IPS-15b (cell line): ENCODE measurements around the gene FCGR3A.
"Not testable (repeated sequence)": the region's sequence is repeated elsewhere in the genome, so short reads cannot be mapped to it uniquely, and the experiment has no call there.

Source experiments
- H3K27me3 ChIP-seq: one replicate; pipeline ENCODE4 v1.6.1; 2013; ENCODE audit warnings: low read length; ENCODE audit not compliant: control insufficient read depth, insufficient read depth
- H3K36me3 ChIP-seq: one replicate; pipeline ENCODE4 v1.6.1; 2013; ENCODE audit warnings: low read length; ENCODE audit not compliant: control insufficient read depth, insufficient read depth
- H3K4me1 ChIP-seq: one replicate; pipeline ENCODE4 v1.6.1; 2013; ENCODE audit warnings: mild to moderate bottlenecking, low read length; ENCODE audit not compliant: control insufficient read depth, insufficient read depth
- H3K4me3 ChIP-seq: one replicate; pipeline ENCODE4 v1.5.1; 2013; ENCODE audit warnings: low read depth, low read length
- H3K9ac ChIP-seq: one replicate; pipeline ENCODE4 v1.6.1; 2013; ENCODE audit warnings: low read depth, mild to moderate bottlenecking, low read length
- H3K9me3 ChIP-seq: one replicate; pipeline ENCODE4 v1.6.1; 2013; ENCODE audit warnings: mild to moderate bottlenecking, low read length; ENCODE audit not compliant: control insufficient read depth, insufficient read depth

Gene FCGR3A

GRCh38 chr1:161553631-161554030, 4.0 kb upstream of the FCGR3A start:
- not testable (repeated sequence) for H3K9me3 ChIP-seq, H3K36me3 ChIP-seq, H3K27me3 ChIP-seq, H3K4me1 ChIP-seq, H3K9ac ChIP-seq, H3K4me3 ChIP-seq

GRCh38 chr1:161550942-161551341, 1.3 kb upstream of the FCGR3A start:
- not testable (repeated sequence) for H3K9me3 ChIP-seq

GRCh38 chr1:161548749-161549406, 740 bp downstream of the FCGR3A start:
- H3K36me3 ChIP-seq, H3K9me3 ChIP-seq, H3K27me3 ChIP-seq, H3K4me3 ChIP-seq, H3K9ac ChIP-seq, H3K4me1 ChIP-seq: not testable (repeated sequence)

More at GRCh38 chr1:161550942-161551341, 1.3 kb upstream of the FCGR3A start:
- H3K27me3 ChIP-seq, H3K4me3 ChIP-seq, H3K9ac ChIP-seq, H3K36me3 ChIP-seq, H3K4me1 ChIP-seq: not testable (repeated sequence)

GRCh38 chr1:161547995-161548741, 1.4 kb downstream of the FCGR3A start:
- not testable (repeated sequence) for H3K4me3 ChIP-seq, H3K9ac ChIP-seq, H3K9me3 ChIP-seq, H3K27me3 ChIP-seq, H3K4me1 ChIP-seq, H3K36me3 ChIP-seq

GRCh38 chr1:161545005-161545731, 4.5 kb downstream of the FCGR3A start:
- H3K27me3 ChIP-seq: peaks cover 12% of the 10 kb centered on the region
- H3K9ac ChIP-seq, H3K9me3 ChIP-seq, H3K36me3 ChIP-seq, H3K4me1 ChIP-seq, H3K4me3 ChIP-seq: not testable (repeated sequence)

GRCh38 chr1:161543125-161543524, 6.5 kb downstream of the FCGR3A start:
- not testable (repeated sequence) for H3K36me3 ChIP-seq, H3K9me3 ChIP-seq, H3K9ac ChIP-seq, H3K4me1 ChIP-seq, H3K4me3 ChIP-seq
- peaks cover 12% of the 10 kb centered on the region for H3K27me3 ChIP-seq

- H3K27me3 ChIP-seq: peaks cover 12% of the 10 kb centered on the region
- H3K9me3 ChIP-seq, H3K36me3 ChIP-seq, H3K4me1 ChIP-seq, H3K4me3 ChIP-seq, H3K9ac ChIP-seq: not testable (repeated sequence)
Observed at GRCh38 chr1:161542091-161542559, 7.5 kb downstream of the FCGR3A start.

GRCh38 chr1:161540570-161540960, 9.1 kb downstream of the FCGR3A start:
- peak overlapping the region; percentile 84 for H3K4me3 ChIP-seq
- H3K9ac ChIP-seq: not testable (repeated sequence)

GRCh38 chr1:161539731-161540569, 9.7 kb downstream of the FCGR3A start:
- Histone ChIP-seq H3K9ac (peak overlapping the region; percentile 77), H3K27me3 (peaks cover 12% of the 10 kb centered on the region), H3K4me3 (peak overlapping the region; percentile 84)
- not testable (repeated sequence) for H3K36me3 ChIP-seq, H3K4me1 ChIP-seq, H3K9me3 ChIP-seq

More at GRCh38 chr1:161540570-161540960, 9.1 kb downstream of the FCGR3A start:
- peaks cover 12% of the 10 kb centered on the region for H3K27me3 ChIP-seq
- H3K36me3 ChIP-seq, H3K9me3 ChIP-seq, H3K4me1 ChIP-seq: not testable (repeated sequence)

- H3K36me3 ChIP-seq, H3K9ac ChIP-seq, H3K9me3 ChIP-seq, H3K4me1 ChIP-seq: not testable (repeated sequence)
- Histone ChIP-seq H3K27me3 (peaks cover 12% of the 10 kb centered on the region), H3K4me3 (peak overlapping the region; percentile 84)
Observed at GRCh38 chr1:161538925-161539479, 10.6 kb downstream of the FCGR3A start.

- not testable (repeated sequence) for H3K4me1 ChIP-seq, H3K9ac ChIP-seq, H3K9me3 ChIP-seq, H3K36me3 ChIP-seq, H3K4me3 ChIP-seq
- H3K27me3 ChIP-seq: peaks cover 16% of the 10 kb centered on the region
Observed at GRCh38 chr1:161537068-161537669, 12.4 kb downstream of the FCGR3A start.
